Sigmoid colon (tissue), 7 donors: ENCODE measurements around the gene KLK14. TPM values are rescaled to one million over a fixed set of nuclear protein-coding genes. Genes with fewer than 3 reads are reported as not detected.

Experiments
- DNase-seq: peaks from one replicate; pipeline ENCODE4 v3.0.0-alpha.2; 2019
- H3K27ac ChIP-seq, 4 donors: fragments of 200-600 bp; sonication (generic); one replicate each; pipeline ENCODE4 v1.5.1; 2016 to 2019; ENCODE audit warnings: mild to moderate bottlenecking in 1 of 4
- H3K27me3 ChIP-seq, 3 donors: fragments of 200-600 bp; sonication (generic); one replicate each; pipeline ENCODE4 v1.5.1; 2019; ENCODE audit warnings: mild to moderate bottlenecking in 1 of 3
- H3K36me3 ChIP-seq, 4 donors: fragments of 200-600 bp; sonication (generic); one replicate each; pipeline ENCODE4 v1.5.1; 2016 to 2019
- H3K4me1 ChIP-seq, 4 donors: fragments of 200-600 bp; sonication (generic); one replicate each; pipeline ENCODE4 v1.5.1; 2017 to 2019
- H3K4me3 ChIP-seq, 4 donors: fragments of 200-600 bp; sonication (generic); one replicate each; pipeline ENCODE4 v1.5.1; 2017 to 2019; ENCODE audit warnings: mild to moderate bottlenecking in 2 of 4, moderate library complexity in 1 of 4
- H3K9me3 ChIP-seq, 4 donors: fragments of 200-600 bp in 3 of 4; sonication (generic) in 3 of 4; one replicate each; pipeline versions ENCODE4 v1.5.1 to v1.6.1; 2013 to 2019
- EP300 ChIP-seq, 4 donors: sonication (generic); formaldehyde crosslinking; IDR thresholded peaks; one replicate each; pipeline ENCODE4 v1.6.1; 2017; ENCODE audit warnings: antibody characterized with exemption in 4 of 4
- POLR2A ChIP-seq, 2 donors: fragments of 450-650 bp; IDR thresholded peaks; one replicate each; pipeline ENCODE4 v1.6.1; 2016; ENCODE audit warnings: antibody characterized with exemption in 2 of 2, mild to moderate bottlenecking in 2 of 2, moderate library complexity in 2 of 2
- POLR2AphosphoS5 ChIP-seq, 4 donors: sonication (generic); formaldehyde crosslinking; IDR thresholded peaks; one replicate each; pipeline ENCODE4 v1.6.1; 2017; ENCODE audit warnings: antibody characterized with exemption in 4 of 4
- WGBS, 2 donors: extraction: QIAGEN DNeasy Blood & Tissue Kit; methylation state at CpG; one replicate each; pipeline ENCODE4 v1.1.7; 2013; 5-methylcytosine and 5-hydroxymethylcytosine counted together
- intact Hi-C: fragments of 100-400 bp; cut with DNase I; formaldehyde crosslinking; loops from one replicate; pipeline ENCODE4 v1.15.1; 2023
- polyA plus RNA-seq, 3 donors: library from polyadenylated mRNA; stranded (reverse); fragments of 200-250 nt; gene quantifications; one replicate each; pipeline ENCODE4 v1.2.3, GENCODE V29; 2013
- total RNA-seq, 4 donors: library from RNA; depleted of rRNA; stranded (reverse); fragments of >200 nt; gene quantifications; one replicate each; pipeline ENCODE4 v1.1.0, GENCODE V29; 2016
- TF ChIP-seq, protein P1 (sequence below), 4 experiments: fragments of 450-650 bp in 3 of 4; fragments of 200-600 bp in 1 of 4; IDR thresholded peaks; one replicate each; pipeline ENCODE4 v1.5.1; 2016 to 2019; ENCODE audit warnings: antibody characterized with exemption in 4 of 4, mild to moderate bottlenecking in 3 of 4, moderate library complexity in 2 of 4
- donor health status: healthy with polysubstance abuse.
- donor health status: Bipolar disorder and iron deficiency.
- donor health status: healthy.

Gene KLK14
- total and polyA plus RNA-seq, 7 donors, result 0.51 TPM; not detected in 6

DNA sequence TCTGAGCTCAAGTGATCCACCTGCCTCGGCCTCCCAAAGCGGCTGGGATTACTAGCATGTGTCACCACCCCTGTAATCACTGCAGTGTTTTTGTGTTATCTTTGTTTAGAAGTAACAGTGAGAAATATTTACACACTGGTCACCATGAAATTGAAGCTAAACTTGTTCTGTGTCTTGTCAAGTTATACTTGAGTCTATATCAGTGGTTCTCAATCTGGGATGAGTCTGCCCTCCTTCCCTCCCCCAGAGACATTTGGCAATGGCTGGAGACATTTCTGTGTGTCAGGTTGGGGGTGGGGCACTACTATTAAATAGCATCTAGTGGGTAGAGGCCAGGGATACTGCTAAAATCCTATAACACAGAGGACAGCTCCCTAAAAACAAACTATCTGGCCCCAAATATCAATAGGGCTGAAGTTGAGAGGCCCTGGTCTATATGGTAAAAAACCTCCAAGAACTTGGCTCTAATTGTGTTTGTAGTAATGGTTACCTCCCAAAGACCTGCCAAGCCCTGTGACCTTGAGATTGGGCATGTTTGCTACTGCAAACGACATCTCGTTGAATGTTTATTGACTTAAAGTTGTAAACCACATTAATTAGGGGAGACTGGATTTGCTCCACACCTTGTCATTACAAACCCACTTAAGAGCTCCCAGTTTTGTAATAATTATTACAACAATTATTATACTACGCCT is 18.6 kb upstream of the KLK14 start:
- intact Hi-C loops, result no loop called here
- Histone ChIP-seq H3K27me3 (no peaks in the 10 kb centered on the region), H3K4me1 (peaks cover 0 to 27% (median 25%) of the 10 kb centered on the region in 4 donors), H3K4me3 (no peak overlapping the region), H3K27ac (peak overlapping the region in 1 of 4 donors; percentile 2), H3K36me3 (peaks cover 0 to 26% (median 16%) of the 10 kb centered on the region in 4 donors), H3K9me3 (no peaks in the 10 kb centered on the region)
- DNase-seq, result no peak
- WGBS, 2 donors, result 53 to 72% methylated on average over 5 of the region's 5 CpGs
- TF ChIP-seq POLR2AphosphoS5 (IDR thresholded peaks at IDR 0.05), result no peak
- TF ChIP-seq, protein P1, sequence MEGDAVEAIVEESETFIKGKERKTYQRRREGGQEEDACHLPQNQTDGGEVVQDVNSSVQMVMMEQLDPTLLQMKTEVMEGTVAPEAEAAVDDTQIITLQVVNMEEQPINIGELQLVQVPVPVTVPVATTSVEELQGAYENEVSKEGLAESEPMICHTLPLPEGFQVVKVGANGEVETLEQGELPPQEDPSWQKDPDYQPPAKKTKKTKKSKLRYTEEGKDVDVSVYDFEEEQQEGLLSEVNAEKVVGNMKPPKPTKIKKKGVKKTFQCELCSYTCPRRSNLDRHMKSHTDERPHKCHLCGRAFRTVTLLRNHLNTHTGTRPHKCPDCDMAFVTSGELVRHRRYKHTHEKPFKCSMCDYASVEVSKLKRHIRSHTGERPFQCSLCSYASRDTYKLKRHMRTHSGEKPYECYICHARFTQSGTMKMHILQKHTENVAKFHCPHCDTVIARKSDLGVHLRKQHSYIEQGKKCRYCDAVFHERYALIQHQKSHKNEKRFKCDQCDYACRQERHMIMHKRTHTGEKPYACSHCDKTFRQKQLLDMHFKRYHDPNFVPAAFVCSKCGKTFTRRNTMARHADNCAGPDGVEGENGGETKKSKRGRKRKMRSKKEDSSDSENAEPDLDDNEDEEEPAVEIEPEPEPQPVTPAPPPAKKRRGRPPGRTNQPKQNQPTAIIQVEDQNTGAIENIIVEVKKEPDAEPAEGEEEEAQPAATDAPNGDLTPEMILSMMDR (IDR thresholded peaks at IDR 0.05), result no peak
- TF ChIP-seq EP300 (IDR thresholded peaks at IDR 0.05), result no peak

DNA sequence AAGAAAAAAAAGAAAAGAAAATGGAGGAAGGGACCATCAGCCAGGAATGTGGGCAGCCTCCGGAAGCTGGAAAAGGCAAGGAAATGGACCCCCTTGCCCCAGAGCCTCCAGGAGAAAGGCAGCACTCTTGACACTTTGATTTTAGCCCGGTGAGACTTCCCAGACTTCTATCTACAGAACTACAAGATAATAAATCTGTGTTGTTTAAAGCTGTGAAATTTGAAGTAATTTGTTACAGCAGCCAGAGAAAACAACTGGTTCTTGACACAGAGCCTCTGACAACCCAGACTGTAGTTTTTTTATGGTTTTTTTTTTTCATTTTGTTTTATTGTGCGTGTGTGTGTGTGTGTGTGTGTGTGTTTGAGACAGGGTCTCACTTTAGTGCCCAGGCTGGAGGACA is 17.9 kb upstream of the KLK14 start:
- intact Hi-C loops, result no loop called here
- Histone ChIP-seq H3K36me3 (peaks cover 0 to 26% (median 16%) of the 10 kb centered on the region in 4 donors), H3K27me3 (no peaks in the 10 kb centered on the region), H3K4me3 (no peak overlapping the region), H3K27ac (no peak overlapping the region), H3K9me3 (no peaks in the 10 kb centered on the region), H3K4me1 (peaks cover 0 to 27% (median 25%) of the 10 kb centered on the region in 4 donors)
- WGBS, 2 donors, result 69 to 73% methylated on average over 3 of the region's 3 CpGs
- no peak for DNase-seq
- TF ChIP-seq POLR2A (IDR thresholded peaks at IDR 0.05) (no peak), POLR2AphosphoS5 (IDR thresholded peaks at IDR 0.05) (no peak), EP300 (IDR thresholded peaks at IDR 0.05) (no peak)
- TF ChIP-seq, protein P1 (IDR thresholded peaks at IDR 0.05), result no peak

DNA sequence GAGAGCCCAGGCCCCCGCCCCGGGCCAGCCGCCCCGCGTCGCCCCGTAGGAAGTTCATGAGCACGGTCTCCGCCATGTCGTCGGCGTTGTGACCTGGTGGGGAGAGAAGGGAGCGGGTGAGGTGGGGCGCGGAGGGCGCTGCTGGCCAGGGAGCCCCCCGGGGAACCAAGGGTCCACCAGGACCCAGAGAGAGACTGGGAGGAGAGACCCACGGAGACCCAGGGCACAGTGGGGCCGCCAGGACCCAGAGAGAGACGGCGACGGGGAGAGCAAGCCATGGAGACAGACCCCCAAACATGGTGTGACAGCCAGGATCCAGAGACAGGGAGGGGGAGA is 16.3 kb upstream of the KLK14 start:
- H3K36me3 ChIP-seq, result peaks cover 0 to 24% (median 15%) of the 10 kb centered on the region in 4 donors

DNA sequence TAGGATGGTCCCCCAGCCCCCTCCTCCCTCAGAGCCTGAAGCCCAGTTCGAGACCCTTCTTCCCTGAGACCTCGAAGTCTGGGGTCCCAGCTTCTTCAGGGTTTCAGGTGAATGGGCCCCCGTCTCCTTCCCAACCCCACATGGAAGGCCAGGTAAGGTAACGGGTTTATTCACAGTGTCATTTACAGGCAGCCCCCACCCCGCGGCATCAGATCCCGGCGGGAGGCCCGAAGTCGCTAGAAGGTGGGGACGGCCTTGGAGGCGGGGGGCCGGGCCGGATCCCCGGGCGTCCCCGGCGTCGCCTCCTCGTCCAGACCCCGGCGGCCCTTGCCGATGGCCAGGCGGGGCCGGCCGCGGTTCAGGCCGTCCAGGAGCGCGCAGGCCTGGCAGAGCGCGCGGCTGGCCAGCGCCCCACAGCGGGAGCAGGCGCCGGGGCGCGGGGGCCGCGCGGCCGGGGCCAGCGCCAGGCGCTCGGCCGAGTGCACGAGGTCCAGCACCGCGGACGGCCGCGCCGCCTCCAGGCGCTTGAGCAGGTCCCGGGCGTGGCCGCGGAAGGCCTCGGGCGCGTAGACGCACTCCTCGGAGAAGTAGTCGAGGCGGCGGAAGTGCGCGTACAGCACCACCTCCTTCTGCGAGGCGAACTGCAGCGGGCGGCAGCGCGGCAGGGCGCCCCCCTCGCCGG is 15.8 kb upstream of the KLK14 start:
- WGBS, 2 donors, result 76 to 94% methylated on average over 78 of the region's 78 CpGs
- peaks cover 0 to 29% (median 26%) of the 10 kb centered on the region in 4 donors for H3K4me1 ChIP-seq
- TF ChIP-seq POLR2A (IDR thresholded peaks at IDR 0.05) (no peak), EP300 (IDR thresholded peaks at IDR 0.05) (no peak)
- TF ChIP-seq, protein P1 (IDR thresholded peaks at IDR 0.05), result peak in 1 of 4 experiments; percentile 27
- H3K27me3 ChIP-seq, result no peaks in the 10 kb centered on the region
- peaks cover 0 to 19% (median 10%) of the 10 kb centered on the region in 4 donors for H3K36me3 ChIP-seq
- H3K27ac ChIP-seq, result peak overlapping the region in 2 of 4 donors; percentile 22 to 65
- H3K9me3 ChIP-seq, result no peaks in the 10 kb centered on the region
- H3K4me3 ChIP-seq, result peak overlapping the region; percentile 7 to 50 (median 34)
- DNase-seq, result peak; percentile 83
- intact Hi-C loops, result no loop called here

More for the DNA sequence above, 16.3 kb upstream of the KLK14 start:
- H3K9me3 ChIP-seq, result no peaks in the 10 kb centered on the region
- no peaks in the 10 kb centered on the region for H3K27me3 ChIP-seq
- no peak for TF ChIP-seq POLR2AphosphoS5 (IDR thresholded peaks at IDR 0.05)
- TF ChIP-seq POLR2A (IDR thresholded peaks at IDR 0.05), result no peak
- TF ChIP-seq, protein P1 (IDR thresholded peaks at IDR 0.05), result no peak
- 66 to 92% methylated on average over 22 of the region's 22 CpGs for WGBS, 2 donors
- H3K27ac ChIP-seq, result peak overlapping the region in 3 of 4 donors; percentile 5 to 65 (median 22)
- H3K4me1 ChIP-seq, result peaks cover 0 to 29% (median 26%) of the 10 kb centered on the region in 4 donors
- peak overlapping the region; percentile 7 to 50 (median 34) for H3K4me3 ChIP-seq
- intact Hi-C loops, result no loop called here
- no peak for DNase-seq
